Central memory CD8-positive, alpha-beta T cell (primary cell): Measurements from ENCODE around the gene ZG16B.

Experiments used
- ATAC-seq: fragments of 150-1000 bp; cut with Tn5 transposase; replicated peaks from 2 replicates; pipeline ENCODE4 v1.10.0; 2022; ENCODE audit warnings: mild to moderate bottlenecking, moderate FRiP score, moderate number of reproducible peaks; ENCODE audit not compliant: poor library complexity, severe bottlenecking; ENCODE audit errors: extremely low read depth
- DNase-seq, 2 donors: peaks; one replicate each; pipeline ENCODE4 v3.0.0; 2021; ENCODE audit warnings: low spot score in 2 of 2
- H3K27ac Mint-ChIP-seq: one replicate; pipeline ENCODE4 v1.8.0; 2022; ENCODE audit warnings: low read depth, mild to moderate bottlenecking, moderate library complexity, mixed read lengths
- H3K27me3 Mint-ChIP-seq: one replicate; pipeline ENCODE4 v1.8.0; 2022; ENCODE audit warnings: mixed read lengths
- H3K36me3 Mint-ChIP-seq: one replicate; pipeline ENCODE4 v1.8.0; 2022; ENCODE audit warnings: mild to moderate bottlenecking, moderate library complexity, mixed read lengths; ENCODE audit not compliant: insufficient read depth
- H3K4me1 Mint-ChIP-seq: one replicate; pipeline ENCODE4 v1.8.0; 2022; ENCODE audit warnings: mixed read lengths
- H3K4me3 Mint-ChIP-seq: one replicate; pipeline ENCODE4 v1.8.0; 2022; ENCODE audit warnings: mild to moderate bottlenecking, moderate library complexity, mixed read lengths
- H3K9me3 Mint-ChIP-seq: one replicate; pipeline ENCODE4 v1.8.0; 2022; ENCODE audit warnings: mixed read lengths

The ZG16B gene

GRCh38 chr16:2813771-2814221 is 16.3 kb upstream of the ZG16B start:
- H3K4me3 Mint-ChIP-seq, result no peak overlapping the region
- H3K27ac Mint-ChIP-seq, result no peak overlapping the region
- H3K36me3 Mint-ChIP-seq, result no peaks in the 10 kb centered on the region
- DNase-seq, result no peak
- no peak for ATAC-seq
- peaks cover 31% of the 10 kb centered on the region for H3K27me3 Mint-ChIP-seq
- H3K4me1 Mint-ChIP-seq, result no peaks in the 10 kb centered on the region
- H3K9me3 Mint-ChIP-seq, result no peaks in the 10 kb centered on the region

- Mint-ChIP-seq H3K27ac (no peak overlapping the region), H3K9me3 (no peaks in the 10 kb centered on the region), H3K36me3 (no peaks in the 10 kb centered on the region), H3K4me3 (no peak overlapping the region), H3K4me1 (no peaks in the 10 kb centered on the region), H3K27me3 (peaks cover 22% of the 10 kb centered on the region)
- DNase-seq (no peak), ATAC-seq (no peak)
Measured at GRCh38 chr16:2814551-2815298, 15.4 kb upstream of the ZG16B start.

- no peak for ATAC-seq
- Mint-ChIP-seq H3K4me3 (no peak overlapping the region), H3K36me3 (no peaks in the 10 kb centered on the region), H3K9me3 (no peaks in the 10 kb centered on the region), H3K4me1 (no peaks in the 10 kb centered on the region), H3K27ac (no peak overlapping the region), H3K27me3 (peaks cover 16% of the 10 kb centered on the region)
- DNase-seq, result no peak
Measured at GRCh38 chr16:2815299-2815771, 14.8 kb upstream of the ZG16B start.

- peak within 1 kb of the TSS; percentile 61 for H3K4me3 Mint-ChIP-seq
- ATAC-seq (peak; percentile 62), DNase-seq (peak in 1 of 2 donors; percentile 31)
- H3K9me3 Mint-ChIP-seq, result no peaks in the 10 kb centered on the region
- no peaks in the 10 kb centered on the region for H3K4me1 Mint-ChIP-seq
- no peaks in the 10 kb centered on the region for H3K36me3 Mint-ChIP-seq
- peaks cover under 1% of the 10 kb centered on the region for H3K27me3 Mint-ChIP-seq
- H3K27ac Mint-ChIP-seq, result peak within 1 kb of the TSS; percentile 65
Measured at GRCh38 chr16:2816751-2817339, 13.3 kb upstream of the ZG16B start, which contains the start of gene PRSS21. PRSS21 (plus strand) TSS chr16:2817237; CDS start chr16:2817269, 32 bp downstream.

GRCh38 chr16:2817340-2818271 is 12.5 kb upstream of the ZG16B start:
- H3K4me3 Mint-ChIP-seq, result peak overlapping the region; percentile 61
- no peaks in the 10 kb centered on the region for H3K9me3 Mint-ChIP-seq
- no peaks in the 10 kb centered on the region for H3K27me3 Mint-ChIP-seq
- DNase-seq (no peak), ATAC-seq (peak; percentile 38)
- H3K27ac Mint-ChIP-seq, result peak overlapping the region; percentile 61
- no peaks in the 10 kb centered on the region for H3K36me3 Mint-ChIP-seq
- no peaks in the 10 kb centered on the region for H3K4me1 Mint-ChIP-seq

GRCh38 chr16:2818272-2818876 is 11.7 kb upstream of the ZG16B start:
- H3K4me1 Mint-ChIP-seq, result no peaks in the 10 kb centered on the region
- no peak overlapping the region for H3K27ac Mint-ChIP-seq
- peak overlapping the region; percentile 48 for H3K4me3 Mint-ChIP-seq

GRCh38 chr16:2819179-2819938 is 10.7 kb upstream of the ZG16B start:
- peak overlapping the region; percentile 4 for H3K4me3 Mint-ChIP-seq
- ATAC-seq, result no peak
- no peaks in the 10 kb centered on the region for H3K27me3 Mint-ChIP-seq
- no peaks in the 10 kb centered on the region for H3K4me1 Mint-ChIP-seq
- no peaks in the 10 kb centered on the region for H3K9me3 Mint-ChIP-seq
- H3K27ac Mint-ChIP-seq, result peak overlapping the region; percentile 87
- no peak for DNase-seq
- H3K36me3 Mint-ChIP-seq, result no peaks in the 10 kb centered on the region

More at GRCh38 chr16:2818272-2818876, 11.7 kb upstream of the ZG16B start:
- Mint-ChIP-seq H3K36me3 (no peaks in the 10 kb centered on the region), H3K9me3 (no peaks in the 10 kb centered on the region), H3K27me3 (no peaks in the 10 kb centered on the region)
- no peak for ATAC-seq
- no peak for DNase-seq

- Mint-ChIP-seq H3K27me3 (no peaks in the 10 kb centered on the region), H3K9me3 (no peaks in the 10 kb centered on the region), H3K4me3 (no peak overlapping the region), H3K36me3 (no peaks in the 10 kb centered on the region), H3K4me1 (no peaks in the 10 kb centered on the region), H3K27ac (peak overlapping the region; percentile 87)
- DNase-seq, result no peak
- ATAC-seq, result no peak
Measured at GRCh38 chr16:2819939-2820835, 9.9 kb upstream of the ZG16B start.

GRCh38 chr16:2820836-2821486 is 9.1 kb upstream of the ZG16B start:
- ATAC-seq, result no peak
- no peaks in the 10 kb centered on the region for H3K27me3 Mint-ChIP-seq
- no peak overlapping the region for H3K27ac Mint-ChIP-seq
- no peaks in the 10 kb centered on the region for H3K4me1 Mint-ChIP-seq
- DNase-seq, result no peak
- no peak overlapping the region for H3K4me3 Mint-ChIP-seq
- no peaks in the 10 kb centered on the region for H3K36me3 Mint-ChIP-seq
- H3K9me3 Mint-ChIP-seq, result no peaks in the 10 kb centered on the region

- no peak for ATAC-seq
- Mint-ChIP-seq H3K27ac (no peak overlapping the region), H3K36me3 (no peaks in the 10 kb centered on the region), H3K9me3 (no peaks in the 10 kb centered on the region), H3K27me3 (no peaks in the 10 kb centered on the region), H3K4me1 (no peaks in the 10 kb centered on the region), H3K4me3 (no peak overlapping the region)
- no peak for DNase-seq
Measured at GRCh38 chr16:2821487-2822157, 8.5 kb upstream of the ZG16B start.
